Mammary epithelial cell (primary cell): Measurements from ENCODE around the gene MRPL10.

Source experiments
- CTCF ChIP-seq, 2 donors: IDR thresholded peaks in 1 of 2; conservative IDR thresholded peaks in 1 of 2; 2 replicates each; pipeline ENCODE4 v1.5.1; 2011 to 2012; ENCODE audit warnings: inconsistent platforms in 2 of 2, low read length in 2 of 2, mild to moderate bottlenecking in 2 of 2, control low read depth in 1 of 2, low read depth in 1 of 2; ENCODE audit not compliant: insufficient read depth in 1 of 2; ENCODE audit errors: extremely low read depth in 1 of 2
- EZH2 ChIP-seq: IDR thresholded peaks from 2 replicates; pipeline ENCODE4 v1.6.1; 2012; ENCODE audit warnings: low read length, inconsistent platforms, borderline replicate concordance

- TF ChIP-seq CTCF (conservative IDR thresholded peaks at IDR 0.05 in 1 of 2, IDR thresholded peaks at IDR 0.05 in 1 of 2; ENCODE audit: extremely low read depth in 1 of 2, insufficient read depth in 1 of 2, low read depth in 1 of 2, low read length in 2 of 2) (no peak), EZH2 (no peak)
Observed at GRCh38 chr17:47815106-47815918, 16.0 kb downstream of the MRPL10 start.
